Tibial artery (tissue), 4 donors: ENCODE results near the gene EXOSC3.
"Not testable (repeated sequence)": the region's sequence is repeated elsewhere in the genome, so short reads cannot be mapped to it uniquely, and the experiment has no call there.

ENCODE experiments used
- DNase-seq, 2 donors: peaks; one replicate each; pipeline ENCODE4 v3.0.0-alpha.2; 2019
- H3K27ac ChIP-seq, 2 donors: fragments of 200-600 bp; sonication (generic) in 1 of 2; 1 replicate in 1 of 2; 2 replicates in 1 of 2; pipeline ENCODE4 v1.5.1; 2018 to 2019; ENCODE audit warnings: mild to moderate bottlenecking in 1 of 2
- H3K27me3 ChIP-seq, 2 donors: fragments of 200-600 bp; sonication (generic) in 1 of 2; one replicate each; pipeline versions ENCODE4 v1.5.1 to v1.6.0; 2016 to 2019
- H3K36me3 ChIP-seq, 3 donors: fragments of 200-600 bp; sonication (generic) in 2 of 3; one replicate each; pipeline ENCODE4 v1.5.1; 2016 to 2019; ENCODE audit warnings: mild to moderate bottlenecking in 2 of 3
- H3K4me1 ChIP-seq, 4 donors: fragments of 200-600 bp; sonication (generic) in 2 of 4; 1 replicate in 3 of 4; 2 replicates in 1 of 4; pipeline ENCODE4 v1.5.1; 2016 to 2019
- H3K4me3 ChIP-seq, 2 donors: fragments of 200-600 bp; sonication (generic) in 1 of 2; 1 replicate in 1 of 2; 2 replicates in 1 of 2; pipeline ENCODE4 v1.5.1; 2018 to 2019; ENCODE audit warnings: mild to moderate bottlenecking in 2 of 2
- H3K9me3 ChIP-seq, 3 donors: fragments of 200-600 bp; sonication (generic) in 1 of 3; one replicate each; pipeline ENCODE4 v1.5.1; 2016 to 2019
- intact Hi-C: fragments of 100-400 bp; cut with DNase I; formaldehyde crosslinking; loops from one replicate; pipeline ENCODE4 v1.15.0; 2023; ENCODE audit warnings: low total_unique reads
- TF ChIP-seq, protein P1 (sequence below), 2 experiments: fragments of 200-600 bp in 1 of 2; fragments of 450-650 bp in 1 of 2; IDR thresholded peaks; one replicate each; pipeline ENCODE4 v1.5.1; 2017 to 2019; ENCODE audit warnings: antibody characterized with exemption in 2 of 2, mild to moderate bottlenecking in 1 of 2, moderate library complexity in 1 of 2

Gene EXOSC3

DNA sequence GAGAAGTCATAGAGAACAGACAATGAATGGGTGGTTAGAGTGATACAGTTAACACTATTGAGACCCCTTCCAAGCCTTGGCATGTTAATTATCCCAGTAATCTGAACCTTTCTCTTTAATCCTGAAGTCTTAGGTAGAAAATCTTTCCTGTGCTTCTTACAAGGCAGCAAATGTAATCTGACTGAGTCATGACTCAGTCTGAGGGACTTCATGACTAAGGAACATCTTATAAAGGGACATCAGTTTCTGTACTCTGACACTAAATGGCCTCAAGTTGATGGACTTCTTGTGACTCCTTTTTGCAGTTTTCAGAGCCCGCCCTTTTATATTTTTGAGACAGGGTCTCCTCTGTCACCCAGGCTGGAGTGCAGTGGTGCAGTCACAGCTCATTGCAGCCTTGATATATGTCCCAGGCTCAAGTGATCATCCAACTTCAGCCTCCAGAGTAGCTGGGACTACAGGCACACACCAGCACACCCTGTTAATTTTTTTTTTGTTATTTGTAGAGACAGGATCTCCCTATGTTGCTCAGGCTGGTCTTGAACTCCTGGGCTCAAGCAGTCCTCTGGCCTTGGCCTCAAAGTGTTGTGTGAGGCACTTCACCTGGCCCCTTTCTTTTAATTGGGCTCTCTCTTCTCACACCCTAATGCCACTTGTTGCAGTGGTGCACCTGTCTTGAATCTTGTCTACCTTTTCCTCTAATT, 9.5 kb downstream of the EXOSC3 start:
- no peaks in the 10 kb centered on the region for H3K9me3 ChIP-seq
- TF ChIP-seq, protein P1, sequence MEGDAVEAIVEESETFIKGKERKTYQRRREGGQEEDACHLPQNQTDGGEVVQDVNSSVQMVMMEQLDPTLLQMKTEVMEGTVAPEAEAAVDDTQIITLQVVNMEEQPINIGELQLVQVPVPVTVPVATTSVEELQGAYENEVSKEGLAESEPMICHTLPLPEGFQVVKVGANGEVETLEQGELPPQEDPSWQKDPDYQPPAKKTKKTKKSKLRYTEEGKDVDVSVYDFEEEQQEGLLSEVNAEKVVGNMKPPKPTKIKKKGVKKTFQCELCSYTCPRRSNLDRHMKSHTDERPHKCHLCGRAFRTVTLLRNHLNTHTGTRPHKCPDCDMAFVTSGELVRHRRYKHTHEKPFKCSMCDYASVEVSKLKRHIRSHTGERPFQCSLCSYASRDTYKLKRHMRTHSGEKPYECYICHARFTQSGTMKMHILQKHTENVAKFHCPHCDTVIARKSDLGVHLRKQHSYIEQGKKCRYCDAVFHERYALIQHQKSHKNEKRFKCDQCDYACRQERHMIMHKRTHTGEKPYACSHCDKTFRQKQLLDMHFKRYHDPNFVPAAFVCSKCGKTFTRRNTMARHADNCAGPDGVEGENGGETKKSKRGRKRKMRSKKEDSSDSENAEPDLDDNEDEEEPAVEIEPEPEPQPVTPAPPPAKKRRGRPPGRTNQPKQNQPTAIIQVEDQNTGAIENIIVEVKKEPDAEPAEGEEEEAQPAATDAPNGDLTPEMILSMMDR (IDR thresholded peaks at IDR 0.05): no peak
- intact Hi-C loops: no loop called here
- no peaks in the 10 kb centered on the region for H3K27me3 ChIP-seq
- H3K4me1 ChIP-seq: no peaks in the 10 kb centered on the region
- no peak overlapping the region for H3K4me3 ChIP-seq
- H3K36me3 ChIP-seq: peaks cover 52 to 86% (median 61%) of the 10 kb centered on the region in 3 donors
- H3K27ac ChIP-seq: no peak overlapping the region
- no peak for DNase-seq

DNA sequence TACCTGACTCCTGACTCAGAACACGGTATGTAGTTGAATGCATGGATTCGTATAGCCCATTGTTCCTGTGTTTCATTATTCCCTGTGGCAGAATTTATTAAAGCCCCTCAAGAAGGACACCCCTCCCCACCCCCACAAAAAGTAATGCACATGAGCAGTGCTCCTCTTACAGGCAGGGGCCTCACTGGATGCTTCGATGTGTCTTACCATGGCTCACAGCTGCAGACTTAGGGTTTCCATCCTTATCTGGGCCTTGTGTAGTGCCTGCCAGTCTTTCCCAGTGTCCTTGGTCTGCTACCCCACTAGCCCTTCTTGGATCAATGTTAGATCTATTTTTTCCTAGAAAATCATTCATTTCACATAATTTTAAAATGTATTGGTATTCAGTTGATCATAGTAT, 14.9 kb downstream of the EXOSC3 start:
- no peak overlapping the region for H3K4me3 ChIP-seq
- H3K4me1 ChIP-seq: no peaks in the 10 kb centered on the region
- H3K27ac ChIP-seq: no peak overlapping the region
- TF ChIP-seq, protein P1 (IDR thresholded peaks at IDR 0.05): no peak
- H3K36me3 ChIP-seq: peaks cover 25 to 57% (median 26%) of the 10 kb centered on the region in 3 donors
- intact Hi-C loops: no loop called here
- H3K27me3 ChIP-seq: no peaks in the 10 kb centered on the region
- DNase-seq: no peak
- H3K9me3 ChIP-seq: no peaks in the 10 kb centered on the region

DNA sequence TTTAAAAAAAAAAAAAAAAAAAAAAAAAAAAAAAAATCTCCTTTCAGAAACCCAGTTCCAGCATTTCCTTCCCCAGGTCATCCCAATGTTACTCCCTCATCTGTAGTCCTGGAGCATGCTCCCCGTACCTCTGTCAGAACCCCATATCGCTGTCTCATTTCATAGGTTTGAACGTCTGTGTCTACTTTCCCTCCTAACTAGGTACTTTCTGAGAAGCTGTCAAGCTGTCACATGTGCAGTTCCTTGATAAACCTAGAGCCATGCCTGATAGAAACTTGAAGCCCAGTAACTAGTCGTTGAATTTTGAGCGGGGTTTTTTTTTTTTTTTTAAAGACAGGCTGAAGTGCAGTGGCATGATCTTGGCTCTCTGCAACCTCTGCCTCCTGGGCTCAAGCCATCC, 15.6 kb downstream of the EXOSC3 start:
- H3K27ac ChIP-seq: no peak overlapping the region
- TF ChIP-seq, protein P1 (IDR thresholded peaks at IDR 0.05): no peak
- H3K27me3 ChIP-seq: no peaks in the 10 kb centered on the region
- H3K36me3 ChIP-seq: peaks cover 26 to 64% (median 30%) of the 10 kb centered on the region in 3 donors
- no peaks in the 10 kb centered on the region for H3K9me3 ChIP-seq
- H3K4me3 ChIP-seq: no peak overlapping the region
- intact Hi-C loops: no loop called here
- no peaks in the 10 kb centered on the region for H3K4me1 ChIP-seq
- DNase-seq: no peak

DNA sequence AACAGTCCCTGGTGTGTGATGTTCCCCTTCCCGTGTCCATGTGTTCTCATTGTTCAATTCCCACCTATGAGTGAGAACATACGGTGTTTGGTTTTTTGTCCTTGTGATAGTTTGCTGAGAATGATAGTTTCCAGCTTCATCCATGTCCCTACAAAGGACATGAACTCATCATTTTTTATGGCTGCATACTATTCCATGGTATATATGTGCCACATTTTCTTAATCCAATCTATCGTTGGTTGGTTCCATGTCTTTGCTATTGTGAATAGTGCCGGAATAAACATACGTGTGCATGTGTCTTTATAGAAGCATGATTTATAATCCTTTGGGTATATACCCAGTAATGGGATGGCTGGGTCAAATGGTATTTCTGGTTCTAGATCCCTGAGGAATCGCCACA, 19.6 kb downstream of the EXOSC3 start:
- H3K4me3 ChIP-seq, H3K9me3 ChIP-seq, DNase-seq, H3K27me3 ChIP-seq, intact Hi-C loops, H3K27ac ChIP-seq, H3K4me1 ChIP-seq: not testable (repeated sequence)
- peaks cover 6 to 46% (median 18%) of the 10 kb centered on the region in 3 donors for H3K36me3 ChIP-seq

DNA sequence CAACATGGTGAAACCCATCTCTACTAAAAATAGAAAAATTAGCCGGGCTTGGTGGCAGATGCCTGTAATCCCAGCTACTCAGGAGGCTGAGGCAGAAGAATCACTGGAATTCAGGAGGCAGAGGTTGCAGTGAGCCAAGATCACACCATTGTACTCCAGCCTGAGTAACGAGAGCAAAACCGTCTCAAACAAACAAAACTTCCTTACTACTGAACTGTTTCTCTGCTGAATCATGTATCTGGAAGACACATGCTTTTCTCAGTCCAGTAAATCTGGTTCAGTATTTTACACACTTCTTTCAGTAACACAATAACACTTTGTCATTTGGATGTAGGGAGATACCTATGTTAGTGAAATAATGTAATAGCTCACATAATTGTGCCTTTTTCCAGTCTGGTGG, 23.4 kb downstream of the EXOSC3 start:
- H3K9me3 ChIP-seq: no peaks in the 10 kb centered on the region
- intact Hi-C loops: no loop called here
- no peak overlapping the region for H3K27ac ChIP-seq
- H3K4me1 ChIP-seq: no peaks in the 10 kb centered on the region
- TF ChIP-seq, protein P1 (IDR thresholded peaks at IDR 0.05): no peak
- H3K27me3 ChIP-seq: no peaks in the 10 kb centered on the region
- H3K36me3 ChIP-seq: peaks cover 0 to 26% (median 18%) of the 10 kb centered on the region in 3 donors
- H3K4me3 ChIP-seq: no peak overlapping the region
- DNase-seq: no peak

DNA sequence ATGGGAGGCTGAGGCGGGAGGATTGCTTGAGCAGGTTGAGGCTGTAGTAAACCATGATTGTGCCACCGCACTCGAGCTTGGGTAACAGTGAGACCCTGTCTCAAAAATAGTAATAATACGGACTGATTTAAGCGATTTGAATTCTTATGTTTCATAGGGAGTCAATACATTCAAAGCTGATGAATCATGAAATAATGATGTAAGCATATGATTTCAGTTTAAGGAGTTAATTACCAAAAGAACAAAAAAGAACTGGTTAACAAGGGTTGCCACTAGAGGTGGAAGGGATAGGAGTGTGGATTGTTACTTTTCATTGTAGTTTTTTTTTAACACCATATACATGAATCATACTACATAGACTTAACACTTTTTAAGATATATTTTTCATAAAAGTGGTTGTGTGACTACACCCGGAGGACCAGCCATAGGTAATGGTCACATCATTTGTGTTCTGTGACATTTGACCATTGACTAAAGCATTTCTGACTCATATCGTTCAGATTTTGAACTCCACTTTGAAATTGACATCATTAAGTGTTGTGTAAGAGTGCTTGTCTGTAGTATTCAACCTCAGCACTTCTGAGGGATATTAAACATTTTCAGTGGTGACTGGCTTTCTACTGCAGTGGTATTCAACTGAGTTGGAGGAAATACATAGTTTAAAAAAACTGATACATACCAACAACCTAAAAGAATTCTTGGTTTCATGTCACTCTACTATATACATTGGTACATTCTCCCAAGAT, 24.3 kb downstream of the EXOSC3 start:
- DNase-seq: no peak
- Histone ChIP-seq H3K4me1 (no peaks in the 10 kb centered on the region), H3K27me3 (no peaks in the 10 kb centered on the region), H3K27ac (no peak overlapping the region), H3K4me3 (no peak overlapping the region), H3K9me3 (no peaks in the 10 kb centered on the region), H3K36me3 (peaks cover 0 to 26% (median 18%) of the 10 kb centered on the region in 3 donors)
- TF ChIP-seq, protein P1 (IDR thresholded peaks at IDR 0.05): no peak
- intact Hi-C loops: no loop called here
